H1 (cell line): Measurements from ENCODE around the gene CCSER2.

Experiments
- ASH2L ChIP-seq: fragments of 200-600, 300-600 bp; sonication (generic); IDR thresholded peaks from one replicate; pipeline ENCODE4 v1.7.1; 2017; ENCODE audit warnings: low read length
- EP300 ChIP-seq, 2 experiments: IDR thresholded peaks; 1 replicate in 1 of 2; 2 replicates in 1 of 2; pipeline ENCODE4 v1.6.1; 2011 to 2012; ENCODE audit warnings: low read depth in 2 of 2, low read length in 2 of 2, mild to moderate bottlenecking in 2 of 2, borderline replicate concordance in 1 of 2, inconsistent platforms in 1 of 2, moderate library complexity in 1 of 2
- EZH2 ChIP-seq: fragments of 200-600 bp; sonication (generic); IDR thresholded peaks from 2 replicates; pipeline ENCODE4 v1.7.1; 2012; ENCODE audit warnings: low read depth, mild to moderate bottlenecking, moderate library complexity, low read length, inconsistent platforms; ENCODE audit not compliant: severe bottlenecking
- GABPA ChIP-seq: IDR thresholded peaks from 2 replicates; pipeline ENCODE4 v1.6.1; 2011; ENCODE audit warnings: mild to moderate bottlenecking, low read length, moderate library complexity, borderline replicate concordance; ENCODE audit not compliant: insufficient read depth
- HDAC6 ChIP-seq: IDR thresholded peaks from one replicate; pipeline ENCODE4 v1.7.1; 2012; ENCODE audit warnings: low read depth, mild to moderate bottlenecking, inconsistent platforms, low read length, moderate library complexity
- POLR2A ChIP-seq, 2 experiments: IDR thresholded peaks; 1 replicate in 1 of 2; 2 replicates in 1 of 2; pipeline ENCODE4 v1.6.1; 2011; ENCODE audit warnings: low read depth in 2 of 2, low read length in 2 of 2, mild to moderate bottlenecking in 2 of 2; ENCODE audit errors: control extremely low read depth in 1 of 2
- RNF2 ChIP-seq: fragments of 200-900, 300-1000 bp; sonication (generic); IDR thresholded peaks from 2 replicates; pipeline ENCODE4 v1.7.1; 2016; ENCODE audit warnings: borderline replicate concordance, low read depth, mild to moderate bottlenecking, antibody characterized with exemption, low read length; ENCODE audit not compliant: poor library complexity, severe bottlenecking; ENCODE audit errors: missing control alignments
- SP1 ChIP-seq: IDR thresholded peaks from 2 replicates; pipeline ENCODE4 v1.6.1; 2011; ENCODE audit warnings: low read depth, low read length
- TCF12 ChIP-seq: IDR thresholded peaks from 2 replicates; pipeline ENCODE4 v1.6.1; 2011; ENCODE audit warnings: low read depth, mild to moderate bottlenecking, low read length
- TF ChIP-seq, protein P1 (sequence below), 3 experiments: IDR thresholded peaks; 1 replicate in 2 of 3; 2 replicates in 1 of 3; pipeline versions ENCODE4 v1.5.1 to v1.6.1; 2011; ENCODE audit warnings: low read length in 3 of 3, mild to moderate bottlenecking in 3 of 3, inconsistent platforms in 2 of 3, low read depth in 1 of 3, moderate library complexity in 1 of 3; ENCODE audit not compliant: insufficient read depth in 1 of 3; ENCODE audit errors: control extremely low read depth in 1 of 3
- TF ChIP-seq, protein P2 (sequence below): IDR thresholded peaks from 2 replicates; pipeline ENCODE4 v1.6.1; 2012; ENCODE audit warnings: inconsistent platforms

- no peak for TF ChIP-seq GABPA
- no peak for TF ChIP-seq EP300 (IDR thresholded peaks at IDR 0.05; ENCODE audit: borderline replicate concordance in 1 of 2, low read depth in 2 of 2, low read length in 2 of 2)
- no peak for TF ChIP-seq EZH2
- TF ChIP-seq, protein P1, sequence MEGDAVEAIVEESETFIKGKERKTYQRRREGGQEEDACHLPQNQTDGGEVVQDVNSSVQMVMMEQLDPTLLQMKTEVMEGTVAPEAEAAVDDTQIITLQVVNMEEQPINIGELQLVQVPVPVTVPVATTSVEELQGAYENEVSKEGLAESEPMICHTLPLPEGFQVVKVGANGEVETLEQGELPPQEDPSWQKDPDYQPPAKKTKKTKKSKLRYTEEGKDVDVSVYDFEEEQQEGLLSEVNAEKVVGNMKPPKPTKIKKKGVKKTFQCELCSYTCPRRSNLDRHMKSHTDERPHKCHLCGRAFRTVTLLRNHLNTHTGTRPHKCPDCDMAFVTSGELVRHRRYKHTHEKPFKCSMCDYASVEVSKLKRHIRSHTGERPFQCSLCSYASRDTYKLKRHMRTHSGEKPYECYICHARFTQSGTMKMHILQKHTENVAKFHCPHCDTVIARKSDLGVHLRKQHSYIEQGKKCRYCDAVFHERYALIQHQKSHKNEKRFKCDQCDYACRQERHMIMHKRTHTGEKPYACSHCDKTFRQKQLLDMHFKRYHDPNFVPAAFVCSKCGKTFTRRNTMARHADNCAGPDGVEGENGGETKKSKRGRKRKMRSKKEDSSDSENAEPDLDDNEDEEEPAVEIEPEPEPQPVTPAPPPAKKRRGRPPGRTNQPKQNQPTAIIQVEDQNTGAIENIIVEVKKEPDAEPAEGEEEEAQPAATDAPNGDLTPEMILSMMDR (IDR thresholded peaks at IDR 0.05; ENCODE audit: control extremely low read depth in 1 of 3, insufficient read depth in 1 of 3, low read depth in 1 of 3, low read length in 3 of 3) = no peak
- no peak for TF ChIP-seq POLR2A (IDR thresholded peaks at IDR 0.05; ENCODE audit: control extremely low read depth in 1 of 2, low read depth in 2 of 2, low read length in 2 of 2)
- TF ChIP-seq SP1 = no peak
- TF ChIP-seq, protein P2, sequence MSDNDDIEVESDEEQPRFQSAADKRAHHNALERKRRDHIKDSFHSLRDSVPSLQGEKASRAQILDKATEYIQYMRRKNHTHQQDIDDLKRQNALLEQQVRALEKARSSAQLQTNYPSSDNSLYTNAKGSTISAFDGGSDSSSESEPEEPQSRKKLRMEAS = no peak
- no peak for TF ChIP-seq RNF2
- TF ChIP-seq ASH2L = no peak
- TF ChIP-seq HDAC6 = no peak
- no peak for TF ChIP-seq TCF12
Observed at GRCh38 chr10:84562592-84562991, 234.2 kb downstream of the CCSER2 start.
